K562 (cell line): ENCODE measurements around the gene GRB14. TPM values are rescaled to one million over a fixed set of nuclear protein-coding genes. Genes with fewer than 3 reads are reported as not detected.

Experiments
- ATAC-seq: fragments of 200-7000 bp; cut with Tn5 transposase; 3 replicates; pipeline ENCODE4 v1.9.1; 2020; ENCODE audit warnings: moderate library complexity
- BruUV-seq: library from RNA; stranded (reverse); fragments of 400-500 nt; replicated peaks from 2 replicates; lab custom pipeline; 2021; lab: Mats Ljungman, UMichigan
- CTCF ChIA-PET: fragments of 300-600 bp; formaldehyde crosslinking; extraction: SDS; loops from one replicate; lab custom pipeline; 2021; ENCODE audit warnings: low intra/inter-chr PET ratio; lab: Yijun Ruan, JAX
- POLR2A ChIA-PET: fragments of 300-600, 350-650 bp; sonication (Branson Sonifier 250); formaldehyde crosslinking; extraction: SDS; loops from one replicate; lab custom pipeline; 2021; ENCODE audit warnings: antibody characterized with exemption, inconsistent platforms; lab: Yijun Ruan, JAX
- DNase-seq, 4 experiments: peaks; one replicate each; pipeline versions ENCODE4 v3.0.0 to v3.0.0-alpha.2; 2011 to 2018; ENCODE audit warnings: low spot score in 3 of 4, mixed read lengths in 3 of 4; ENCODE audit errors: extremely low read depth in 1 of 4
- FAIRE-seq: peaks from 2 replicates; lab custom pipeline; 2011; peaks lifted over from hg19 to GRCh38; lab: Jason Lieb, UNC
- H2AFZ ChIP-seq: 2 replicates; pipeline ENCODE4 v1.6.0; 2011; ENCODE audit warnings: low read depth, low read length, control low read depth, inconsistent platforms
- H3K27ac ChIP-seq: fragments of 200-600 bp; 3 replicates; pipeline ENCODE4 v1.8.0; 2011; ENCODE audit warnings: low read depth, mild to moderate bottlenecking, control low read depth, inconsistent platforms, low read length, moderate library complexity, mixed read lengths; ENCODE audit errors: extremely low read depth
- H3K27me3 ChIP-seq, 2 experiments: fragments of 300-600 bp in 1 of 2; 2 replicates in 1 of 2; 3 replicates in 1 of 2; pipeline versions ENCODE4 v1.6.0 to v1.8.0; 2011; ENCODE audit warnings: inconsistent platforms in 2 of 2, low read length in 2 of 2, mild to moderate bottlenecking in 1 of 2, mixed read lengths in 1 of 2, moderate library complexity in 1 of 2; ENCODE audit not compliant: control insufficient read depth in 2 of 2, insufficient read depth in 2 of 2
- H3K36me3 ChIP-seq: fragments of 300-600 bp; 3 replicates; pipeline ENCODE4 v1.8.0; 2011; ENCODE audit warnings: mild to moderate bottlenecking, low read length, inconsistent platforms; ENCODE audit not compliant: control insufficient read depth, insufficient read depth
- H3K4me1 ChIP-seq, 2 experiments: fragments of 200-600 bp in 1 of 2; replicated peaks in 1 of 2; 2 replicates in 1 of 2; 3 replicates in 1 of 2; pipeline versions ENCODE4 v1.5.1 to v1.8.0; 2011; ENCODE audit warnings: inconsistent platforms in 2 of 2, low read length in 2 of 2, mild to moderate bottlenecking in 1 of 2, mixed read lengths in 1 of 2, moderate library complexity in 1 of 2; ENCODE audit not compliant: control insufficient read depth in 2 of 2, insufficient read depth in 2 of 2
- H3K4me2 ChIP-seq: 2 replicates; pipeline ENCODE4 v1.6.1; 2011; ENCODE audit warnings: low read length, control low read depth, inconsistent platforms, mixed read lengths; ENCODE audit not compliant: insufficient read depth
- H3K4me3 ChIP-seq: fragments of 200-600 bp; sonication (generic), shearing (Covaris generic); 2 replicates; pipeline ENCODE4 v1.5.1; 2016; ENCODE audit warnings: control low read depth, inconsistent platforms
- H3K79me2 ChIP-seq: fragments of 200-600 bp; 3 replicates; pipeline ENCODE4 v1.8.0; 2011; ENCODE audit warnings: low read length, inconsistent platforms; ENCODE audit not compliant: control insufficient read depth, insufficient read depth
- H3K9ac ChIP-seq, 2 experiments: 2 replicates each; pipeline versions ENCODE4 v1.6.0 to v1.6.1; 2011; ENCODE audit warnings: low read depth in 2 of 2, low read length in 2 of 2, control low read depth in 1 of 2, inconsistent platforms in 1 of 2, mild to moderate bottlenecking in 1 of 2, mixed read lengths in 1 of 2; ENCODE audit not compliant: insufficient read depth in 1 of 2
- H3K9me1 ChIP-seq: one replicate; pipeline ENCODE4 v1.6.0; 2011; ENCODE audit warnings: inconsistent platforms, mild to moderate bottlenecking, low read length, moderate library complexity; ENCODE audit not compliant: control insufficient read depth, insufficient read depth
- H3K9me3 ChIP-seq: replicated peaks from 2 replicates; pipeline ENCODE4 v1.5.1; 2011; ENCODE audit warnings: low read depth, low read length, inconsistent platforms; ENCODE audit not compliant: control insufficient read depth, insufficient read depth
- H4K20me1 ChIP-seq: replicated peaks from 2 replicates; pipeline ENCODE4 v1.6.1; 2011; ENCODE audit warnings: low read length, inconsistent platforms, mixed read lengths; ENCODE audit not compliant: control insufficient read depth, insufficient read depth
- BRCA1 ChIP-seq, 2 experiments: fragments of 450-650 bp in 1 of 2; sonication (generic) in 1 of 2; formaldehyde crosslinking in 1 of 2; IDR thresholded peaks; 2 replicates each; pipeline versions ENCODE4 v1.5.0 to v1.6.1; 2017 to 2020; ENCODE audit warnings: mild to moderate bottlenecking in 1 of 2, missing genetic modification reagents in 1 of 2
- BRF1 ChIP-seq: IDR thresholded peaks from 3 replicates; pipeline ENCODE4 v1.6.1; 2011; ENCODE audit warnings: borderline replicate concordance, mild to moderate bottlenecking; ENCODE audit not compliant: insufficient read length; ENCODE audit errors: extremely low read depth
- ELF2 ChIP-seq: fragments of 250-450 bp; sonication (Bioruptor Pico); IDR thresholded peaks from 2 replicates; pipeline ENCODE4 v1.5.0; 2021; ENCODE audit warnings: mild to moderate bottlenecking
- HMG20B ChIP-seq: fragments of 250-450 bp; sonication (Bioruptor Pico); IDR thresholded peaks from 2 replicates; pipeline ENCODE4 v1.5.0; 2021; ENCODE audit warnings: mild to moderate bottlenecking
- JUN ChIP-seq, 2 experiments: sonication (generic) in 1 of 2; formaldehyde crosslinking in 1 of 2; IDR thresholded peaks; 2 replicates each; pipeline versions ENCODE4 v1.6.1 to v1.8.0; 2012 to 2022; ENCODE audit warnings: borderline replicate concordance in 2 of 2, mild to moderate bottlenecking in 2 of 2, improper control_type of control experiment in 1 of 2, low read depth in 1 of 2, low read length in 1 of 2, missing genetic modification reagents in 1 of 2
- NFIC ChIP-seq: fragments of 450-650 bp; IDR thresholded peaks from 2 replicates; pipeline ENCODE4 v1.6.1; 2017; ENCODE audit warnings: mild to moderate bottlenecking, inconsistent platforms
- PCBP1 ChIP-seq: fragments of 200-400 bp; formaldehyde crosslinking; IDR thresholded peaks from 2 replicates; pipeline ENCODE4 v1.6.1; 2018; ENCODE audit warnings: mild to moderate bottlenecking, low read depth, low read length; ENCODE audit not compliant: poor library complexity, severe bottlenecking
- PRPF4 ChIP-seq: fragments of 200-400 bp; formaldehyde crosslinking; IDR thresholded peaks from one replicate; pipeline ENCODE4 v1.6.1; 2017; ENCODE audit warnings: low read length, low read depth, mild to moderate bottlenecking; ENCODE audit not compliant: insufficient read depth, poor library complexity, severe bottlenecking
- STAG1 ChIP-seq: sonication (generic); formaldehyde crosslinking; IDR thresholded peaks from 2 replicates; pipeline ENCODE4 v1.5.0; 2020; ENCODE audit warnings: missing genetic modification reagents, borderline replicate concordance
- WGBS: fragments of 100-300 bp; shearing (Covaris generic); methylation state at CpG from one replicate; pipeline ENCODE4 v1.1.6; 2016; ENCODE audit warnings: low coverage, mixed read lengths; ENCODE audit not compliant: insufficient coverage; ENCODE audit errors: missing lambda C conversion rate; 5-methylcytosine and 5-hydroxymethylcytosine counted together
- in situ Hi-C: fragments of 300-500 bp; cut with MboI; formaldehyde crosslinking; loops from 4 replicates; pipeline ENCODE4 v1.15.0; 2018; ENCODE audit warnings: inconsistent platforms, mixed read lengths
- intact Hi-C: fragments of 100-400 bp; cut with micrococcal nuclease; formaldehyde crosslinking; loops from 2 replicates; pipeline ENCODE4 v1.14.2; 2022
- polyA plus RNA-seq, 8 experiments: library from polyadenylated mRNA; depleted of rRNA in 4 of 8; stranded (reverse) in 5 of 8; unstranded in 3 of 8; fragments of >200 nt; fragmentation: Nextera tagmentation in 2 of 8; fragmentation: Illumina TruSeq in 1 of 8; extraction: Ambion mirVana in 2 of 8; extraction: Trizol in 1 of 8; gene quantifications; 2 replicates each; pipeline versions ENCODE4 v1.2.1 to v1.2.3, GENCODE V29; 2011 to 2014; ENCODE audit warnings: inconsistent platforms in 1 of 8, missing spikeins in 1 of 8
- total RNA-seq, 7 experiments: library from RNA; depleted of rRNA in 6 of 7; stranded (reverse); fragments of >200 nt in 6 of 7; fragmentation: Illumina TruSeq in 2 of 7; extraction: Trizol in 2 of 7; gene quantifications; 2 replicates each; pipeline versions ENCODE4 v1.2.1 to v1.2.3, GENCODE V29; 2011 to 2021; ENCODE audit warnings: low replicate concordance in 1 of 7
- TF ChIP-seq, protein P1 (sequence below): sonication (generic); formaldehyde crosslinking; IDR thresholded peaks from 2 replicates; pipeline ENCODE4 v1.8.0; 2022; ENCODE audit warnings: missing genetic modification reagents, mild to moderate bottlenecking, borderline replicate concordance
- TF ChIP-seq, protein P2 (sequence below): fragments of 250-450 bp; sonication (Bioruptor Pico); IDR thresholded peaks from 2 replicates; pipeline ENCODE4 v1.6.1; 2021; ENCODE audit warnings: mild to moderate bottlenecking
- TF ChIP-seq, protein P3 (sequence below): fragments of 150-350 bp; IDR thresholded peaks from 2 replicates; pipeline ENCODE4 v1.6.1; 2014; ENCODE audit warnings: low read depth, mild to moderate bottlenecking, low read length, borderline replicate concordance

The GRB14 gene
- total and polyA plus RNA-seq, 9 of the 15 experiments (the other 6 are each of a cell fraction or from before 2014, with no cell fraction given) = not detected

DNA sequence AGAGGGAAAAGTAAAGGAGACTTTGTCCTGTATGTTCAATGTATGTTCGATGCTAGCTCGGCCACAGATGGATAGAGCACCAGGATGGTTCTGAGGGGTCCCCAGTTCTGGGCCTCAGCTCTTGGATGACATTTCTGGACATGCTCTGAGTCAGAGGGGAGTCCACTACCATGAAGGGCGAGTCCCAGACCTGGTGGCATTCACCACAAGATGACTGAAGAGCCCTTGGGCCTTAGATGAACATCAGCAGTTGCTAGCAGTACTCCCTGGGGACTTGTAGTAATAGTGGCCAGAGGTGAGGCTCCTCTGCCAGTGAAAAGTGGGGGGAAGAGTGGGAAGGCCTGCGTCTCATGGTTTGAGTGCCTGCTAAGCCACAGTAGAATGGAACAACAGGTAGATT lies 109.5 kb downstream of the GRB14 start (continued):
- TF ChIP-seq, protein P1, sequence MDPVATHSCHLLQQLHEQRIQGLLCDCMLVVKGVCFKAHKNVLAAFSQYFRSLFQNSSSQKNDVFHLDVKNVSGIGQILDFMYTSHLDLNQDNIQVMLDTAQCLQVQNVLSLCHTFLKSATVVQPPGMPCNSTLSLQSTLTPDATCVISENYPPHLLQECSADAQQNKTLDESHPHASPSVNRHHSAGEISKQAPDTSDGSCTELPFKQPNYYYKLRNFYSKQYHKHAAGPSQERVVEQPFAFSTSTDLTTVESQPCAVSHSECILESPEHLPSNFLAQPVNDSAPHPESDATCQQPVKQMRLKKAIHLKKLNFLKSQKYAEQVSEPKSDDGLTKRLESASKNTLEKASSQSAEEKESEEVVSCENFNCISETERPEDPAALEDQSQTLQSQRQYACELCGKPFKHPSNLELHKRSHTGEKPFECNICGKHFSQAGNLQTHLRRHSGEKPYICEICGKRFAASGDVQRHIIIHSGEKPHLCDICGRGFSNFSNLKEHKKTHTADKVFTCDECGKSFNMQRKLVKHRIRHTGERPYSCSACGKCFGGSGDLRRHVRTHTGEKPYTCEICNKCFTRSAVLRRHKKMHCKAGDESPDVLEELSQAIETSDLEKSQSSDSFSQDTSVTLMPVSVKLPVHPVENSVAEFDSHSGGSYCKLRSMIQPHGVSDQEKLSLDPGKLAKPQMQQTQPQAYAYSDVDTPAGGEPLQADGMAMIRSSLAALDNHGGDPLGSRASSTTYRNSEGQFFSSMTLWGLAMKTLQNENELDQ (CRISPR knock-in tag) = no peak

DNA sequence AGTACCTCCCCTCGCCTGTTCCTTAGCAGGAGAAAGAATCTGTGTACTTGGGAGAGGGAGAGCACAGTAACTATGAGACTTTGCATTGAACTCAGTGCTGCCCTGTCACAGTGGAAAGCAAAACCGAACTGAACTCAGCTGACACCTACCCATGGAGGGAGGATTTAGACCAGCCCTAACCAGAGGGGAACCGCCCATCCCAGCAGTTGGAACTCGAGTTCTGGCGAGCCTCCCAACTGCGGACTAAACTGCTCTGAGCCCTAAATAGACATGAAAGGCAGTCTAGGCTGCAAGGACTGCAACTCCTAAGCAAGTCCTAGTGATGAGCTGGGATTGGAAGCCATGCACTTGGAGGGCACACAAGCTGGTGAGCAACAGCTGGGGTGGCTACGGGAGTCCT lies 110.4 kb downstream of the GRB14 start:
- FAIRE-seq (no peak), ATAC-seq (no peak), DNase-seq (no peak)
- no peaks in the 10 kb centered on the region for H4K20me1 ChIP-seq
- intact Hi-C loops (no loop called here), in situ Hi-C loops (no loop called here)
- ChIA-PET POLR2A (interaction anchor here (0.6 kb wide), 1 partner anchor 49 kb away, joined by 3 read pairs; no protein-coding TSS in a partner anchor), CTCF (no interaction called here)
- no peak overlapping the region for H3K4me3 ChIP-seq
- H3K36me3 ChIP-seq = no peaks in the 10 kb centered on the region
- no peak overlapping the region for H3K9ac ChIP-seq
- no peaks in the 10 kb centered on the region for H3K27me3 ChIP-seq
- no peak overlapping the region for H3K27ac ChIP-seq
- H2AFZ ChIP-seq = no peak overlapping the region
- no peaks in the 10 kb centered on the region; the same call in 1 of the 2 replicates for H3K9me3 ChIP-seq
- no peaks in the 10 kb centered on the region for H3K4me1 ChIP-seq
- H3K9me1 ChIP-seq = no peaks in the 10 kb centered on the region
- H3K4me2 ChIP-seq = no peak overlapping the region
- 2% methylated on average over 7 of the region's 7 CpGs for WGBS
- H3K79me2 ChIP-seq = no peaks in the 10 kb centered on the region
- BruUV-seq = no TSS peak
- TF ChIP-seq, protein P2, sequence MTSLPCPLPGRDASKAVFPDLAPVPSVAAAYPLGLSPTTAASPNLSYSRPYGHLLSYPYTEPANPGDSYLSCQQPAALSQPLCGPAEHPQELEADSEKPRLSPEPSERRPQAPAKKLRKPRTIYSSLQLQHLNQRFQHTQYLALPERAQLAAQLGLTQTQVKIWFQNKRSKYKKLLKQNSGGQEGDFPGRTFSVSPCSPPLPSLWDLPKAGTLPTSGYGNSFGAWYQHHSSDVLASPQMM = no peak
- TF ChIP-seq BRCA1 (IDR thresholded peaks at IDR 0.05) = no peak
- no peak for TF ChIP-seq BRCA1 (CRISPR knock-in tag; IDR thresholded peaks at IDR 0.05)
- TF ChIP-seq BRF1 = no peak
- TF ChIP-seq, protein P3, sequence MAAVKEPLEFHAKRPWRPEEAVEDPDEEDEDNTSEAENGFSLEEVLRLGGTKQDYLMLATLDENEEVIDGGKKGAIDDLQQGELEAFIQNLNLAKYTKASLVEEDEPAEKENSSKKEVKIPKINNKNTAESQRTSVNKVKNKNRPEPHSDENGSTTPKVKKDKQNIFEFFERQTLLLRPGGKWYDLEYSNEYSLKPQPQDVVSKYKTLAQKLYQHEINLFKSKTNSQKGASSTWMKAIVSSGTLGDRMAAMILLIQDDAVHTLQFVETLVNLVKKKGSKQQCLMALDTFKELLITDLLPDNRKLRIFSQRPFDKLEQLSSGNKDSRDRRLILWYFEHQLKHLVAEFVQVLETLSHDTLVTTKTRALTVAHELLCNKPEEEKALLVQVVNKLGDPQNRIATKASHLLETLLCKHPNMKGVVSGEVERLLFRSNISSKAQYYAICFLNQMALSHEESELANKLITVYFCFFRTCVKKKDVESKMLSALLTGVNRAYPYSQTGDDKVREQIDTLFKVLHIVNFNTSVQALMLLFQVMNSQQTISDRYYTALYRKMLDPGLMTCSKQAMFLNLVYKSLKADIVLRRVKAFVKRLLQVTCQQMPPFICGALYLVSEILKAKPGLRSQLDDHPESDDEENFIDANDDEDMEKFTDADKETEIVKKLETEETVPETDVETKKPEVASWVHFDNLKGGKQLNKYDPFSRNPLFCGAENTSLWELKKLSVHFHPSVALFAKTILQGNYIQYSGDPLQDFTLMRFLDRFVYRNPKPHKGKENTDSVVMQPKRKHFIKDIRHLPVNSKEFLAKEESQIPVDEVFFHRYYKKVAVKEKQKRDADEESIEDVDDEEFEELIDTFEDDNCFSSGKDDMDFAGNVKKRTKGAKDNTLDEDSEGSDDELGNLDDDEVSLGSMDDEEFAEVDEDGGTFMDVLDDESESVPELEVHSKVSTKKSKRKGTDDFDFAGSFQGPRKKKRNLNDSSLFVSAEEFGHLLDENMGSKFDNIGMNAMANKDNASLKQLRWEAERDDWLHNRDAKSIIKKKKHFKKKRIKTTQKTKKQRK = no peak
- TF ChIP-seq PRPF4 = no peak
- TF ChIP-seq HMG20B (CRISPR knock-in tag) = no peak
- no peak for TF ChIP-seq JUN (IDR thresholded peaks at IDR 0.05; ENCODE audit: borderline replicate concordance, low read depth, low read length)
- no peak for TF ChIP-seq JUN (CRISPR knock-in tag; IDR thresholded peaks at IDR 0.05; ENCODE audit: borderline replicate concordance)
- no peak for TF ChIP-seq STAG1 (CRISPR knock-in tag)
- TF ChIP-seq NFIC = no peak
- TF ChIP-seq ELF2 (CRISPR knock-in tag) = no peak
- TF ChIP-seq PCBP1 = no peak
